ENCODE measurements around the gene MYT1. TPM values are rescaled to one million over a fixed set of nuclear protein-coding genes. Genes with fewer than 3 reads are reported as not detected.

Gene MYT1
- total and polyA plus RNA-seq, 2 of the 13 experiments (the other 11 are each of a cell fraction or from before 2014, with no cell fraction given) = 0.58 to 2.5 TPM

DNA sequence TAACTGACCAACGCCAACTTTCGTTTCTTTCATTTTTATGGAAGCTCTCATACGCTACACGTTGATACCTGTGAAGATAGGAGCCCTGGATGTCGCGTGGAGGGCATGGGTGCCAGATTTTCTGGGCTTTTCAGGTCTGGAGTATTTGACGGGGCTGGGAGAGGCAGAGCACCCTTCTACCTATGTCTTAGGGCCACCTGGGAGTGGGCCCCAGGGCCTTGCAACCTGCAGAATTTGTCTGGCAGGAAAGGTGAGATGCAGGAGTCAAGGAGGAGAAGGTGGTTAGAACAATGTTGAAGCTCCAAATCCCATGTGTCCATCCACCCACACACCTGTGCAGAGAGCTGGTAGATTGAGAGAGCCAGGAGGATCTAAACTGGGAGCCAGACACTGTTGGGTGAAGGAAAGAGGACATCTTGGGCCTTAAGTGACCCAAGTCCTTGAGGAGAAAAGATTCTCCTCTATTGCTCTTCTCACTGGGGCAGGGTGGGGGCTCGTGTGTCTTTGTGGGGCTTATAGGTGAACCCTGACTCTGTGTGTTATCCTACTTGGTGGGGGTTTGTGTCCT lies 63.9 kb downstream of the MYT1 start:
- no peak for DNase-seq (ENCODE audit: low spot score)
- CTCF ChIA-PET (ENCODE audit: low intra/inter-chr PET ratio, low total read pairs) = no interaction called here
- Histone ChIP-seq H3K79me2 (ENCODE audit: insufficient read depth, low read length) (no peaks in the 10 kb centered on the region), H3K27me3 (ENCODE audit: control insufficient read depth in 1 of 2, insufficient read depth in 2 of 2, low read length in 2 of 2) (peaks cover 16 to 69% of the 10 kb centered on the region in 2 experiments), H3K27ac (ENCODE audit: extremely low read length, insufficient read depth, low read length) (no peak overlapping the region), H3K9me3 (ENCODE audit: low read length) (no peaks in the 10 kb centered on the region), H3K4me3 (replicated peaks in 1 of 3; ENCODE audit: insufficient read depth in 1 of 3, low read depth in 2 of 3, low read length in 3 of 3) (no peak overlapping the region), H4K20me1 (ENCODE audit: insufficient read depth, low read length) (no peaks in the 10 kb centered on the region), H2AFZ (ENCODE audit: low read length) (no peak overlapping the region), H3K4me1 (ENCODE audit: insufficient read depth, low read length) (peaks cover 23% of the 10 kb centered on the region), H3K36me3 (replicated peaks in 1 of 2; ENCODE audit: control insufficient read depth in 1 of 2, insufficient read depth in 2 of 2, low read length in 2 of 2) (no peaks in the 10 kb centered on the region), H3K9ac (ENCODE audit: insufficient read depth, low read depth, low read length) (no peak overlapping the region), H3K4me2 (ENCODE audit: low read depth, low read length) (no peak overlapping the region)
- in situ Hi-C loops (cut with HindIII; ENCODE audit: extremely low pct_ligation_motif_present, low pct_unique_long_range_greater_than_20kb) = no loop called here
- no peak for TF ChIP-seq ZFP41 (CRISPR knock-in tag; IDR thresholded peaks at IDR 0.05; ENCODE audit: borderline replicate concordance)
- TF ChIP-seq, protein P1, sequence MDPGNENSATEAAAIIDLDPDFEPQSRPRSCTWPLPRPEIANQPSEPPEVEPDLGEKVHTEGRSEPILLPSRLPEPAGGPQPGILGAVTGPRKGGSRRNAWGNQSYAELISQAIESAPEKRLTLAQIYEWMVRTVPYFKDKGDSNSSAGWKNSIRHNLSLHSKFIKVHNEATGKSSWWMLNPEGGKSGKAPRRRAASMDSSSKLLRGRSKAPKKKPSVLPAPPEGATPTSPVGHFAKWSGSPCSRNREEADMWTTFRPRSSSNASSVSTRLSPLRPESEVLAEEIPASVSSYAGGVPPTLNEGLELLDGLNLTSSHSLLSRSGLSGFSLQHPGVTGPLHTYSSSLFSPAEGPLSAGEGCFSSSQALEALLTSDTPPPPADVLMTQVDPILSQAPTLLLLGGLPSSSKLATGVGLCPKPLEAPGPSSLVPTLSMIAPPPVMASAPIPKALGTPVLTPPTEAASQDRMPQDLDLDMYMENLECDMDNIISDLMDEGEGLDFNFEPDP (CRISPR knock-in tag; conservative IDR thresholded peaks at IDR 0.05) = 0 out of 2 replicates have a peak, but pooled peaks have one; percentile 56
- no peak for ATAC-seq
- intact Hi-C loops (cut with micrococcal nuclease; ENCODE audit: unreplicated experiment) = no loop called here
- WGBS (ENCODE audit: low lambda C conversion rate) = 48% methylated on average over 8 of the region's 8 CpGs
- no peak for FAIRE-seq
- POLR2A ChIA-PET = interaction anchor here (1.9 kb wide), 1 partner anchor 8 kb away, joined by 4 read pairs; no protein-coding TSS in a partner anchor
- no TSS peak for BruUV-seq (replicated peaks)

DNA sequence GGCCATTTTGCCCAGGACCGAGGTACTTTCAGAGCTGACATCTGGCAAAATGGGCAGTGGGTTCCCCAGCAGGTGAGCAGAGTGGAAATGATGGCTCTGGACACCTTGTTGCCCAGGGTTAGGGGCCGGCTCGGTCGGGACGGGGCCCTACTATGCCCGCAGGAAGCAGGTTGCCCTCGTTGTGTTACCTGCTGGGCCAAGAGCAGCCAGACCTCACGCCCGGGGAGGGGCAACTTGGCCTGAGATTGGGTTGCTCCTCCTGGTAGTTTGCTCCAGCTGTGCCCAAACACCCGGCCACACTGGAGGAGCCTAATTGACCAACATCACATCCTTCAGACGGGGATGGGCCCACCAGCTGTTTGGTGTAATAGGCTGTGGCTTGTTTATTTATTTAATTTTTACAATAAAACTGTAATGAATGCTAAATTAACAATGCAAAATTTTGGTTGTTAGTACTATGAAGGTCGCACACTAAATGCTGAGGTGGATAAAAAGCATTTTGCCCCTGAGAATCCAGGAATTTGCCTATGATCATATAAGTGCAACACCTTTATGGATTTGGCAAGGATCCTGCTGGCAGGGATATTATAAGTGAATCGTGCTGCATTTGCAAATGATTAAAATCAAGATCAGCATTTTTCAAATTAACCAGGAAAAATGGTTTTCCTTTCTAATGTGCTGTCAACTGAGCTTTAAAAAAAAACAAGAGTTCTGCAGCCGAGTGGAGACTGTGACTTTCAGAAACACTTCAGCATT lies 64.7 kb downstream of the MYT1 start:
- no peaks in the 10 kb centered on the region for H4K20me1 ChIP-seq (ENCODE audit: insufficient read depth, low read length)
- FAIRE-seq (no peak), ATAC-seq (no peak), DNase-seq (ENCODE audit: low spot score) (no peak)
- no peak overlapping the region for H3K4me3 ChIP-seq (replicated peaks in 1 of 3; ENCODE audit: insufficient read depth in 1 of 3, low read depth in 2 of 3, low read length in 3 of 3)
- H3K9me3 ChIP-seq (ENCODE audit: low read length) = no peaks in the 10 kb centered on the region
- H3K4me1 ChIP-seq (ENCODE audit: insufficient read depth, low read length) = peaks cover 22% of the 10 kb centered on the region
- H3K9ac ChIP-seq (ENCODE audit: insufficient read depth, low read depth, low read length) = no peak overlapping the region
- in situ Hi-C loops (cut with HindIII; ENCODE audit: extremely low pct_ligation_motif_present, low pct_unique_long_range_greater_than_20kb) (no loop called here), intact Hi-C loops (cut with micrococcal nuclease; ENCODE audit: unreplicated experiment) (no loop called here)
- no peaks in the 10 kb centered on the region for H3K36me3 ChIP-seq (replicated peaks in 1 of 2; ENCODE audit: control insufficient read depth in 1 of 2, insufficient read depth in 2 of 2, low read length in 2 of 2)
- CTCF ChIA-PET (ENCODE audit: low intra/inter-chr PET ratio, low total read pairs) = no interaction called here
- H3K79me2 ChIP-seq (ENCODE audit: insufficient read depth, low read length) = no peaks in the 10 kb centered on the region
- H2AFZ ChIP-seq (ENCODE audit: low read length) = no peak overlapping the region
- no peak overlapping the region for H3K27ac ChIP-seq (ENCODE audit: extremely low read length, insufficient read depth, low read length)
- H3K27me3 ChIP-seq (ENCODE audit: control insufficient read depth in 1 of 2, insufficient read depth in 2 of 2, low read length in 2 of 2) = peaks cover 16 to 66% of the 10 kb centered on the region in 2 experiments
- POLR2A ChIA-PET = interaction anchor here (3.0 kb wide), 1 partner anchor 26 kb away, joined by 8 read pairs; the partner anchor contains the start of gene PCMTD2
- WGBS (ENCODE audit: low lambda C conversion rate) = 43% methylated on average over 11 of the region's 14 CpGs
- H3K4me2 ChIP-seq (ENCODE audit: low read depth, low read length) = no peak overlapping the region
- BruUV-seq (replicated peaks) = no TSS peak
- TF ChIP-seq NBN (conservative IDR thresholded peaks at IDR 0.05) (no peak), MAFF (IDR thresholded peaks at IDR 0.05; ENCODE audit: low read depth, low read length) (peak; percentile 71), RORA (CRISPR knock-in tag; IDR thresholded peaks at IDR 0.05) (no peak), ZFY (CRISPR knock-in tag; IDR thresholded peaks at IDR 0.05) (no peak), RNF2 (conservative IDR thresholded peaks at IDR 0.05; ENCODE audit: low read depth) (no peak)
- TF ChIP-seq, protein P2, sequence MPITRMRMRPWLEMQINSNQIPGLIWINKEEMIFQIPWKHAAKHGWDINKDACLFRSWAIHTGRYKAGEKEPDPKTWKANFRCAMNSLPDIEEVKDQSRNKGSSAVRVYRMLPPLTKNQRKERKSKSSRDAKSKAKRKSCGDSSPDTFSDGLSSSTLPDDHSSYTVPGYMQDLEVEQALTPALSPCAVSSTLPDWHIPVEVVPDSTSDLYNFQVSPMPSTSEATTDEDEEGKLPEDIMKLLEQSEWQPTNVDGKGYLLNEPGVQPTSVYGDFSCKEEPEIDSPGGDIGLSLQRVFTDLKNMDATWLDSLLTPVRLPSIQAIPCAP (CRISPR knock-in tag; IDR thresholded peaks at IDR 0.05; ENCODE audit: low read depth) = no peak
- TF ChIP-seq, protein P3, sequence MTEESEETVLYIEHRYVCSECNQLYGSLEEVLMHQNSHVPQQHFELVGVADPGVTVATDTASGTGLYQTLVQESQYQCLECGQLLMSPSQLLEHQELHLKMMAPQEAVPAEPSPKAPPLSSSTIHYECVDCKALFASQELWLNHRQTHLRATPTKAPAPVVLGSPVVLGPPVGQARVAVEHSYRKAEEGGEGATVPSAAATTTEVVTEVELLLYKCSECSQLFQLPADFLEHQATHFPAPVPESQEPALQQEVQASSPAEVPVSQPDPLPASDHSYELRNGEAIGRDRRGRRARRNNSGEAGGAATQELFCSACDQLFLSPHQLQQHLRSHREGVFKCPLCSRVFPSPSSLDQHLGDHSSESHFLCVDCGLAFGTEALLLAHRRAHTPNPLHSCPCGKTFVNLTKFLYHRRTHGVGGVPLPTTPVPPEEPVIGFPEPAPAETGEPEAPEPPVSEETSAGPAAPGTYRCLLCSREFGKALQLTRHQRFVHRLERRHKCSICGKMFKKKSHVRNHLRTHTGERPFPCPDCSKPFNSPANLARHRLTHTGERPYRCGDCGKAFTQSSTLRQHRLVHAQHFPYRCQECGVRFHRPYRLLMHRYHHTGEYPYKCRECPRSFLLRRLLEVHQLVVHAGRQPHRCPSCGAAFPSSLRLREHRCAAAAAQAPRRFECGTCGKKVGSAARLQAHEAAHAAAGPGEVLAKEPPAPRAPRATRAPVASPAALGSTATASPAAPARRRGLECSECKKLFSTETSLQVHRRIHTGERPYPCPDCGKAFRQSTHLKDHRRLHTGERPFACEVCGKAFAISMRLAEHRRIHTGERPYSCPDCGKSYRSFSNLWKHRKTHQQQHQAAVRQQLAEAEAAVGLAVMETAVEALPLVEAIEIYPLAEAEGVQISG (CRISPR knock-in tag; IDR thresholded peaks at IDR 0.05) = no peak
- TF ChIP-seq, protein P4, sequence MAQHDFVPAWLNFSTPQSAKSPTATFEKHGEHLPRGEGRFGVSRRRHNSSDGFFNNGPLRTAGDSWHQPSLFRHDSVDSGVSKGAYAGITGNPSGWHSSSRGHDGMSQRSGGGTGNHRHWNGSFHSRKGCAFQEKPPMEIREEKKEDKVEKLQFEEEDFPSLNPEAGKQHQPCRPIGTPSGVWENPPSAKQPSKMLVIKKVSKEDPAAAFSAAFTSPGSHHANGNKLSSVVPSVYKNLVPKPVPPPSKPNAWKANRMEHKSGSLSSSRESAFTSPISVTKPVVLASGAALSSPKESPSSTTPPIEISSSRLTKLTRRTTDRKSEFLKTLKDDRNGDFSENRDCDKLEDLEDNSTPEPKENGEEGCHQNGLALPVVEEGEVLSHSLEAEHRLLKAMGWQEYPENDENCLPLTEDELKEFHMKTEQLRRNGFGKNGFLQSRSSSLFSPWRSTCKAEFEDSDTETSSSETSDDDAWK (CRISPR knock-in tag; IDR thresholded peaks at IDR 0.05) = no peak

Data from HepG2 (cell line).